ENCODE measurements around the gene PSMD5.

- no peak for TF ChIP-seq EZH2phosphoT487 (conservative IDR thresholded peaks at IDR 0.05; ENCODE audit: low read length)
- TF ChIP-seq, protein P1, sequence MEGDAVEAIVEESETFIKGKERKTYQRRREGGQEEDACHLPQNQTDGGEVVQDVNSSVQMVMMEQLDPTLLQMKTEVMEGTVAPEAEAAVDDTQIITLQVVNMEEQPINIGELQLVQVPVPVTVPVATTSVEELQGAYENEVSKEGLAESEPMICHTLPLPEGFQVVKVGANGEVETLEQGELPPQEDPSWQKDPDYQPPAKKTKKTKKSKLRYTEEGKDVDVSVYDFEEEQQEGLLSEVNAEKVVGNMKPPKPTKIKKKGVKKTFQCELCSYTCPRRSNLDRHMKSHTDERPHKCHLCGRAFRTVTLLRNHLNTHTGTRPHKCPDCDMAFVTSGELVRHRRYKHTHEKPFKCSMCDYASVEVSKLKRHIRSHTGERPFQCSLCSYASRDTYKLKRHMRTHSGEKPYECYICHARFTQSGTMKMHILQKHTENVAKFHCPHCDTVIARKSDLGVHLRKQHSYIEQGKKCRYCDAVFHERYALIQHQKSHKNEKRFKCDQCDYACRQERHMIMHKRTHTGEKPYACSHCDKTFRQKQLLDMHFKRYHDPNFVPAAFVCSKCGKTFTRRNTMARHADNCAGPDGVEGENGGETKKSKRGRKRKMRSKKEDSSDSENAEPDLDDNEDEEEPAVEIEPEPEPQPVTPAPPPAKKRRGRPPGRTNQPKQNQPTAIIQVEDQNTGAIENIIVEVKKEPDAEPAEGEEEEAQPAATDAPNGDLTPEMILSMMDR (IDR thresholded peaks at IDR 0.05; ENCODE audit: insufficient read depth, low read length, poor library complexity, severe bottlenecking): no peak
These were observed 69.5 kb downstream of the PSMD5 start for GRCh38 chr9:120773256-120773655.

All from SU-DHL-6 (cell line).